HG03064 (cell line): ENCODE results near the gene SYTL3.
"Not testable (repeated sequence)": the region's sequence is repeated elsewhere in the genome, so short reads cannot be mapped to it uniquely, and the experiment has no call there.

Experiments
- ATAC-seq: cut with Tn5 transposase; IDR thresholded peaks from one replicate; pipeline ENCODE4 v1.9.1; 2021; ENCODE audit warnings: low read depth; ENCODE audit not compliant: unreplicated experiment

SYTL3 gene

GRCh38 chr6:158638324-158638854 is 11.5 kb upstream of the SYTL3 start:
- no peak for ATAC-seq

DNA sequence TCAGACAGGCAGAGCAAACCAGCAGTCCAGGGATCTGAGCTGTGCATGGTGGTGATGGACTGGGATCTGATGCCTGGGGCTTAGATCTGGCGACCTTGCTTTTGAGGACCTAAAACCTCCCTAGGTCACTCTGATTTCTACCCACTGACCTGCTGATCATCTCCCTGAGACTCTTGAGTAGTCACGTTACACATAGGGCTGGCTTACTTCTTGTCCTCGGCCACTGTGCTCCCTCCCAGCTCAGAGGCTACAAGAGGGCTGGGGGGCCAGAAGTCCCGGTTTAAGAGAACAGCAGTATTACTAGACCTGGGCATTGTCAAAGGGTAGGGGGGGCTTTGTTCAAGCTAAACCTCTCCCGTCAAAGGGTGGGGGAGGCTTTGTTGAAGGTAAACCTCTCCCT is 10.8 kb upstream of the SYTL3 start:
- no peak for ATAC-seq

GRCh38 chr6:158640519-158640918 is 9.3 kb upstream of the SYTL3 start:
- ATAC-seq, result no peak

- ATAC-seq, result no peak
Measured at GRCh38 chr6:158642097-158642601, 7.7 kb upstream of the SYTL3 start.

DNA sequence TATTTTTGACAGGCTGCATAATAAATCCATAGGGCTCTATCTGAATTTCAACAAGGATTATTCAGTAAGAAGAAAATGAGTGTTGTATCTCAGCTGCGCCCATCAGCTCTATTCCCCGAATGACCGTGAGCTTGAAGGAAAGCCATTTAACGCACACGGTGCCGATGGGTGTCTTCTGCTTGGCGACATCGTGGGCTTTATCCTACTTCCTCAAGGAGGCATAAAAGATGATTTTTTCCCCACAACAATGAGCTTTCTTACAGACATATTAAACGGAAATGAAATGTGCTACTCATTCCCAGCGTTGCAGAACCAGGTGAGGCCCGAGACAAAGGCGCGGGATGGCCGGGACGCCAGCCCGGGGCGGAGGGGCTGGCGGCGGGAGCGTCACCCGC is 6.0 kb upstream of the SYTL3 start:
- ATAC-seq, result no peak

DNA sequence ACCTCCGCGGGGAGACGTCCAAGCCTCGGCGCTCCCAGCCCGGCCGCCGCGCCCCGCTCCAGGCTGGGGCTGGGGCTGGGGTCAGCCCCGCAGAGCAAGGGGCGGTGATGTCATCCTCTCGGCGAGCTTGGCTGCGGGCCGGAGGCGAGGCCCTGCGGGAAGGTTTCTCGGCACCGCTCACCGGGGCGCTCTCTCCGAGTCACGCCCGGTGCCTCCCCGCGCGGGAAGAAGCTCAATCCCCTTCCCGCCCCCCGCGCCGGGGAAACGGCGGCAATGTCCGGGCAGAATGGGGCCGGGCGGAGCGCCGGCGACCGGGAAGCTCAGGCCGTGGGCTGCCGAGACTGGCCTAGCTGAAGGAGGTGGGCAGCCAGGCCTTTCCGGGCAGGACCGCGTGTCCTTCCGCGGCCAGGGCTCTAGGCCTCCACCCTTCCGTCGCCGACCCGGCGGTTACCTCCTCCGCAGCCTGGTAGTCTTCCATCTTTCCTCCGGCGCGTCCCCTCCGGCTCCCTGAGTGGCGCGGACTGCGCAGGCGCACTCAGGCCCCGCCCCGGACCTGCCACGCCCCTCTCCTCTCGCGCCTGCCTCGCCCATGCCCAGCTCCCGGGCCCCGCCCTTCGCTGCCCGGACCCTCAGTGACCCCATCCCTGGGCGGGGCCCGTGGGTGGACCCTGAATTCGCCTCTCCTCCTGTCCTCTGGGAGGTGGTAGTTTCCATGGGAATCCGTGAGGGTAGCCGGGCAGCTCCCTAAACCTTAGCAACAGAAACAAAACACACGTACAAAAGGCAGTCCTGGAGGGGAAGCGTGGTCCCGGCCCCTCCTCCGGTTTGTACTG is 5.4 kb upstream of the SYTL3 start, which contains the start of gene DYNLT1:
Gene DYNLT1 (minus strand): TSS at position 513 of the 833 bp plus-strand sequence. CDS start 35 bp downstream, at position 478.
- peak; percentile 43 for ATAC-seq

DNA sequence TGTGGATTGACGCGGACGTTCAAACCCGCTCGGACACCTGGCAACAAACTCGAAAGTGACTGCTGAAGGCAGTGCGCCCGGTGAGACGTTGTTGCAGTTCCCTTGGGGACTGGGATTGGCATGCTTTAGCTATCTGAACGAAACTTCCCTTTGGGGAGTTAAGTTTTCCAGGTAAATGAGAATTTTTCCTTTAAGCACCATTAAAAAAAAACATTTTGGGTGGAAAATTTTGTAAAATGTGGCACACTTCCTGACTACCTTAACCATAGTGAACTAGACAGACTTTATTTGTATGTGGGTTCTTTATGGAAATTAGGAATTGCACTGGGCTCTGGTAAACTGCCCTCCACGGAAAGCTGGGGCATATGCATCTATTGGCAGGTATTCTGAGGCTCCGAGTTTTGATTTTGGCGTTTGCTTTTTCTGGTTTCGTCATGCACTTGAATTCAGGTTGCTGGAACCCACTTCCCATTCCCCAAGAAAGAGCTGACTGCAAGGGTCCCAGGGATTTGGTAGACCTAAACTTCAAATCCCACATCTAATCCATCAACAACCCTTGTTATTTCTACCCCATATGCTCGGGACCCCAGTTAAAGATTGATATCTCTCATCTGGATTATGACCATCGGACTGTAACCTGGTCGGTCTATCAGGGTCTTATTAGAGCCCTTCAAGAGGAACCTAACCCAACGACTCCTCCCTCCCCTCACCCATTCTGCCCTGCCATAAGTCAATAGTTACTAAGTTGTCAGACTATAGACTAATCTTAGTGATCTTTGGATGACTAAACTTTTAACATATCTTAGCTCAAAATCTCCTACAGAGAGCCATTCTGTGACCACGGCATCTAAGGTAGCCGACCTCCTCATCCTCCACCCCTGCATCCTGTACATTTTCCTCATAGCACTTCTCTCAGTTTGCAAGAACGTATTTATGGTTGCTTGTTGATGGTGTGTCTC is 4.5 kb upstream of the SYTL3 start:
- ATAC-seq, result no peak

- ATAC-seq, result no peak
Measured at GRCh38 chr6:158646023-158646910, 3.6 kb upstream of the SYTL3 start.

DNA sequence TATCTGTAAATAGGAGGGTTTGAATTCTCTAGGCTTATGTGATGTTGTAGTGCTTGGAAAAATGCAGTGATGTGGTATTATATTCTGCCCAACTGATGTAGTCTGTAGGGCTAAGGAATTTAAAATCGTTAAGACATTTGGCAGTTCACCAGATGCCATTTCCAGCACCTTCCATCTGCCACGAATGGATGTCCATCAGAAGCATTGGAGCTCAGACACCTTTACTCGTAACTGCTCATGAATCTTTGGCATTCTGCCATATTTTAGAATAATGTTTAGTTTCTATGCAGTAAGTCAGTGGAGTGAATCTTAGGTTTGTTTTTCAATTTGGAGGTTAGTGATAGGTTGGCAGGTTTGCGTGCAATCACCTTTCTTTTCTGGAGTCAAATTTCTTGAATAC is 2.4 kb upstream of the SYTL3 start:
- ATAC-seq, result no peak

DNA sequence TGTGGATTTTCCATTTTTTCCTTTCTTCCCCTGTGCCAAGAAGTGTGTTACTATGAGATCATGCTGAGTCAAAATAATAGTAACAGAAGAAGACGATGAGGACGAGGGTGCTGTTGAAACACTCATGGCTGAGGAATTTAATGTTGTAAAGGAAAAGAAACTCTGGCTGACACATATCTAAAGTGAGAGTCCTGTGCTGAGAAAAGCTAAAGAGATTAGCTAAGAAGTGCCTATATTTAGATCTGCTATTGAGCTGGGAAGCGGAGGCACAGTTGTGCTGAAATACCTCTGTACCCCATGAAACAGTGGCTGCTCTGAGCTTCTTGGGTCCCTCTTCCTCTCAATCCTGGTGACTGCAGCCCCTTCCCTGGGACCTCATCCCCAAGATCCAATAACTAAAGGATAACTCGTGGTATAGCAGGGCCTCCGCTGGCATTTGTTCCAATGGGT is 1.1 kb upstream of the SYTL3 start:
- peak; percentile 21 for ATAC-seq

DNA sequence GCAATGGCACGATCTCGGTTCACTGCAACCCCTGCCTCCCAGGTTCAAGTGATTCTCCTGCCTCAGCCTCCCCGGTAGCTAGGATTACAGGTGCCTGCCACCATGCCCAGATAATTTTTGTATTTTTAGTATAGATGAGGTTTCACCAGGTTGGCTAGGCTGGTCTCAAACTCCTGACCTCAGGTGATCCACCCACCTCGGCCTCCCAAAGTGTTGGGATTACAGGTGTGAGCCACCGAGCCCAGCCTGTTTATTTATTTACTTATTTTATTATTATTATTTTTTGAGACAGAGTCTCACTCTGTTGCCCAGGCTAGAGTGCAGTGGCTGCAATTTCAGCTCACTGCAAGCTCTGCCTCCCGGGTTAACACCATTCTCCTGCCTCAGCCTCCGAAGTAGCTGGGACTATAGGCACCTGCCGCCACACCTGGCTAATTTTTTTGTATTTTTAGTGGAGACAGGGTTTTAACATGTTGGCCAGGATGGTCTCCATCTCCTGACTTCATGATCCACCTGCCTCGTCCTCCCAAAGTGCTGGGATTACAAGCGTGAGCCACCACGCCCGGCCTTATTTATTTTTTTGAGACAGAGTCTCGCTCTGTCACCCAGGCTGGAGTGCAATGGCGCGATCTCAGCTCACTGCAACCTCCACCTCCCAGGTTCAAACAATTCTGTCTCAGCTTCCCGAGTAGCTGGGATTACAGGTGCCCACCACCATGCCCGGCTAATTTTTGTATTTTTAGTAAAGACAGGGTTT is 2.3 kb downstream of the SYTL3 start:
- ATAC-seq, result not testable (repeated sequence)

DNA sequence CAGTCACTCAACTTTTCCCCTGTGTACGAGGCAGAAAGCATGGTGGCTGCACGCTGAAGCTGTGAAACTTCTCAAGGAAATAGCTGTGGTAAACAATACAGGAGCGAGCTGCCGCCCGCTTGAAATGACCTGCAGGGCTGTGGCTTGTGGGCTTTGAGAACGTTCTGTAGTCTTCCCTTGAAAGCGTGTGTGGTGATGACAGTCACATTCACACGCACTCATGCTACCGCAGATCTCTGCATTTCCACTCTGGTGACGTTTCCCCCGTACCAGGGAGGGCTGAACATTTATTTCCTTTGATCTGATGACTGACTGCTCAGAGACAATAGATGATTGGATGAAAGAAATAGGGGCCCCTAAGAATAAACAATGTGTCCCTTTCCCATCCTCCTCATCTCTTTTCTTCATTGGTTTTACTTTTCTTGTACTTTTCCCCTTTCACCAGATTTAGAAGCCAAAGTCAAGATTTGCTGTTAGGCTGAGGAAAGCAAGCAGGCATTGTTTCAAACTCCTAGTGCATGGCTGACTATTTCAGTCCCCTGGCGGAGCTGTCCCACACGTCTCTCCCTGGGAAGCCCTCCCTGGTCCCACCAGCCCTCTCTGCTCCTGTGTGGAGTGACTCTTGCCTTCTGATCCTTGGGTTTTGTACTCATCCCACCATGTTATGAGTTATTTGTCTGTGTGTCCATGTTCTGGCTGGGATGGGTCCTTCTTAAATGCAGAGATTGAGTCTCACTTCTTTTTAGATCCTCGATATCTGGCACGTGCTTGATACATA is 3.9 kb downstream of the SYTL3 start:
- peak; percentile 54 for ATAC-seq

- ATAC-seq, result no peak
Measured at GRCh38 chr6:158654498-158654897, 4.6 kb downstream of the SYTL3 start.

DNA sequence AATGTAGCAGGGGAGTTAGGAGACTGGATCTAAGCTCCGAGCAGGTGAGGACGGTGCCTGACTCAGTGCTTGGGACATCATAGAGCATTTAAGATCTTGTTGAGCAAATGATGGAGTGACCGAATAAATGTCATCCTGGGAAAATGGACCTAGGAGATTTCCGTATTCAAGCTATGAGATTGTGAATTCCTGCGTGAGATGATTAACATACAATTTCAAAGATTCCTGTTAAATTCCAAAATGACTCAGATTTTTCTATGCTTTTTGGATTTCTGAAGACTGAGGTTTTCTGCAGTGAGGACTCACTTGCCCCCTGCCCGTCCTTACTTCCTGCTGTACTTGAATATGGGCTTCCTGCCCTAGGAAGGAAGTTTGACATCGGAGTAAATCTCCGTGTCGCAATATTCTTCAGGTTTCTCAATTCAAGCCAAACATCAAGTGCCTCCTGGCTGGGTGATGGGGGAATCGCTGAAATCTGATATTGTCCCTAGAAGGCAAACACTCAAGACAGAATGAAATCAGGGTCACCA is 5.2 kb downstream of the SYTL3 start:
- no peak for ATAC-seq

GRCh38 chr6:158655569-158656450 is 6.0 kb downstream of the SYTL3 start:
- ATAC-seq, result no peak

DNA sequence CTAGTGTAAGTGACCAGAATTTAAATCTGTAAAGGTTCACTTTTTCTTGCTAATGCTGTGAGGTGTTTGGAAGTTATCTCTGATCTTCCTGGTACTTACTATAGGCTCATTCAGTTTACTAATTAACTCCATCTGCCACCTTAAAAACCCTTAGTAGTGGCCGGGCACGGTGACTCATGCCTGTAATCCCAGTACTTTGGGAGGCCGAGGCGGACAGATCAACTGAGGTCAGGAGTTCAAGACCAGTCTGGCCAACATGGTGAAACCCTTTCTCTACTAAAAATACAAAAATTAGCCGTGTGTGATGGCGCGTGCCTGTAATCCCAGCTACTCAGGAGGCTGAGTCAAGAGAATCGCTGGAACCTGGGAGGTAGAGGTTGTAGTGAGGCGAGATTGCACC is 7.1 kb downstream of the SYTL3 start:
- ATAC-seq, result not testable (repeated sequence)

DNA sequence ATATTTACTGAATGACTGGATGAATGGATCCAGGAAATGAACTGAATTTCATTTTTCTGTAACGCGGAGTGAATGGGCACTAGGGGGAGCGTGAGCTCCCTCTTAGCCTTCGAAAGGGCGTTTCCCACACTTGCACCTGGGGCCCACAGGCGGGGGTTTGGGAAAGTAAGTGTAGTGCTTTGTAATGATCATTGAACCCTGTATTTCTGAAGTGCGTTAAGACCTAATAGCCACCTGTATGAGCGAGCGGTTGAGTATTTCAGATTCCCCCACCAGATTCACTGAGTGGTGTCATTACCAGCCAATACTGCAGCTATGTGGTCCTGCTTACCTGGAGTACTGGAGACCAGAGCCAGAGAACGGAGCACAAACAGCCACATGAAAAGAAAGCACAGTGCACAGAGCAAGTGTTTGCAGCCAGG is 10.5 kb downstream of the SYTL3 start:
- ATAC-seq, result no peak
